Upper lobe of left lung (tissue), 6 donors: Measurements from ENCODE around the gene ROBO1. TPM values are rescaled to one million over a fixed set of nuclear protein-coding genes. Genes with fewer than 3 reads are reported as not detected.

Experiments used
- ATAC-seq, 2 donors: fragments of 200-7000 bp; cut with Tn5 transposase; one replicate each; pipeline ENCODE4 v1.9.1; 2022; ENCODE audit warnings: mild to moderate bottlenecking in 2 of 2, moderate library complexity in 2 of 2; ENCODE audit not compliant: low FRiP score in 2 of 2
- DNase-seq, 2 donors: peaks; one replicate each; pipeline ENCODE4 v3.0.0-alpha.2; 2019 to 2020
- H3K27ac ChIP-seq, 4 donors: fragments of 200-600 bp; sonication (generic); one replicate each; pipeline ENCODE4 v1.5.1; 2016 to 2019
- H3K27me3 ChIP-seq, 4 donors: fragments of 200-600 bp; sonication (generic); one replicate each; pipeline ENCODE4 v1.5.1; 2017 to 2019
- H3K36me3 ChIP-seq, 4 donors: fragments of 200-600 bp; sonication (generic); one replicate each; pipeline ENCODE4 v1.5.1; 2016 to 2019
- H3K4me1 ChIP-seq, 4 donors: fragments of 200-600 bp; sonication (generic); one replicate each; pipeline ENCODE4 v1.5.1; 2018 to 2019
- H3K4me3 ChIP-seq, 4 donors: fragments of 200-600 bp; sonication (generic); one replicate each; pipeline ENCODE4 v1.5.1; 2017 to 2019; ENCODE audit warnings: mild to moderate bottlenecking in 2 of 4, moderate library complexity in 1 of 4
- H3K9me3 ChIP-seq, 4 donors: fragments of 200-600 bp; sonication (generic); one replicate each; pipeline ENCODE4 v1.5.1; 2018 to 2019
- CTCF ChIP-seq, 6 experiments: fragments of 450-650 bp in 4 of 6; fragments of 200-600 bp in 2 of 6; sonication (generic) in 2 of 6; IDR thresholded peaks; one replicate each; pipeline ENCODE4 v1.5.1; 2016 to 2019; ENCODE audit warnings: antibody characterized with exemption in 6 of 6
- EP300 ChIP-seq, 4 donors: sonication (generic); formaldehyde crosslinking; IDR thresholded peaks; one replicate each; pipeline ENCODE4 v1.5.1; 2017; ENCODE audit warnings: antibody characterized with exemption in 4 of 4, control low read depth in 2 of 4
- POLR2A ChIP-seq, 4 donors: fragments of 450-650 bp; IDR thresholded peaks; one replicate each; pipeline ENCODE4 v1.5.1; 2016 to 2017; ENCODE audit warnings: antibody characterized with exemption in 4 of 4, mild to moderate bottlenecking in 2 of 4
- POLR2AphosphoS5 ChIP-seq, 2 donors: sonication (generic); formaldehyde crosslinking; IDR thresholded peaks; one replicate each; pipeline ENCODE4 v1.5.1; 2017; ENCODE audit warnings: antibody characterized with exemption in 2 of 2
- WGBS, 2 donors: methylation state at CpG; one replicate each; pipeline ENCODE4 v1.1.5; 2017 to 2018; 5-methylcytosine and 5-hydroxymethylcytosine counted together
- total RNA-seq, 6 donors: library from RNA; depleted of rRNA in 4 of 6; stranded (reverse); fragments of >200 nt in 4 of 6; gene quantifications; one replicate each; pipeline versions ENCODE4 v1.1.0 to v1.2.1, GENCODE V29; 2016 to 2021
- donor health status: DM: no; HTN: no; CAD: no; lungs with moderate emphysema.
- donor health status: DM: no; HTN: yes; CAD: no; lungs with severe emphysema.

Gene ROBO1
- total RNA-seq, 6 donors from 2014 or later = 10.5 to 29.0 (median 18.0) TPM

- ATAC-seq = no peak
These were observed 849.3 kb downstream of the ROBO1 start for GRCh38 chr3:78918361-78919020.

GRCh38 chr3:78917536-78917935 lies 850.3 kb downstream of the ROBO1 start:
- ATAC-seq = no peak
- no peak for DNase-seq
- no peaks in the 10 kb centered on the region for H3K36me3 ChIP-seq
- H3K27me3 ChIP-seq = no peaks in the 10 kb centered on the region
- TF ChIP-seq EP300 (IDR thresholded peaks at IDR 0.05) (no peak), CTCF (IDR thresholded peaks at IDR 0.05) (no peak)
- H3K9me3 ChIP-seq = no peaks in the 10 kb centered on the region
- no peaks in the 10 kb centered on the region for H3K4me1 ChIP-seq
- no peak overlapping the region for H3K27ac ChIP-seq
- H3K4me3 ChIP-seq = no peak overlapping the region
- WGBS, 2 donors = 72 to 78% methylated on average over 2 of the region's 2 CpGs

More at GRCh38 chr3:78918361-78919020, 849.3 kb downstream of the ROBO1 start:
- no peak overlapping the region for H3K4me3 ChIP-seq
- TF ChIP-seq POLR2A (IDR thresholded peaks at IDR 0.05) (no peak), EP300 (IDR thresholded peaks at IDR 0.05) (no peak), CTCF (IDR thresholded peaks at IDR 0.05) (no peak), POLR2AphosphoS5 (IDR thresholded peaks at IDR 0.05) (no peak)
- no peak overlapping the region for H3K27ac ChIP-seq
- H3K36me3 ChIP-seq = no peaks in the 10 kb centered on the region
- H3K27me3 ChIP-seq = no peaks in the 10 kb centered on the region
- H3K9me3 ChIP-seq = no peaks in the 10 kb centered on the region
- WGBS, 2 donors = 95 to 100% methylated on average over 1 of the region's 1 CpG
- DNase-seq = no peak
- H3K4me1 ChIP-seq = no peaks in the 10 kb centered on the region

GRCh38 chr3:78913711-78914110 lies 854.1 kb downstream of the ROBO1 start:
- no peak for DNase-seq
- Histone ChIP-seq H3K27me3 (no peaks in the 10 kb centered on the region), H3K36me3 (no peaks in the 10 kb centered on the region), H3K4me3 (no peak overlapping the region), H3K27ac (no peak overlapping the region), H3K4me1 (no peaks in the 10 kb centered on the region), H3K9me3 (no peaks in the 10 kb centered on the region)
- ATAC-seq = no peak
- WGBS, 2 donors = 74 to 83% methylated on average over 2 of the region's 2 CpGs
- TF ChIP-seq POLR2A (IDR thresholded peaks at IDR 0.05) (no peak), EP300 (IDR thresholded peaks at IDR 0.05) (no peak), CTCF (IDR thresholded peaks at IDR 0.05) (no peak), POLR2AphosphoS5 (IDR thresholded peaks at IDR 0.05) (no peak)

DNA sequence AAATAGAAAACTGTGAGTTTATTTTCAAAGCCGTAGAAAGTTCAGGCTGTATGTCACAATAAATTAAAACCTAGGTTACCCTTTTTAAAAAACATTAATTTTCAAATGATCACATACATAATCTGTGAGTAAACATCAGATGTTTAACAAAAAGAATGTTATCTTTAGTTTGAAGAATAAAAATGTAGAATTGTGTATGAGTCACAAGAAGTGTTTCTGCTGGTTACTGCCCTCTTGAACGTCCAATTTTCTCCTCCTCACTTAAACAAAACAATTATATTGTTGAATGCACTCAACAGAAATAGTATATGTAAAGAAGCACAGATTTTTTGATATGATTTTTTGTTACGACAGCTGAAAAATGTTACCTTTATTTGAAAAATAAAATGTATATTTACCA lies 855.1 kb downstream of the ROBO1 start:
- ATAC-seq = no peak
- 79 to 84% methylated on average over 3 of the region's 3 CpGs for WGBS, 2 donors

More for the DNA sequence above, 855.1 kb downstream of the ROBO1 start:
- H3K27me3 ChIP-seq = no peaks in the 10 kb centered on the region
- no peak overlapping the region for H3K27ac ChIP-seq
- DNase-seq = no peak
- H3K4me3 ChIP-seq = no peak overlapping the region
- H3K4me1 ChIP-seq = no peaks in the 10 kb centered on the region
- H3K36me3 ChIP-seq = no peaks in the 10 kb centered on the region
- TF ChIP-seq POLR2A (IDR thresholded peaks at IDR 0.05) (no peak), CTCF (IDR thresholded peaks at IDR 0.05) (no peak), EP300 (IDR thresholded peaks at IDR 0.05) (no peak), POLR2AphosphoS5 (IDR thresholded peaks at IDR 0.05) (no peak)
- H3K9me3 ChIP-seq = no peaks in the 10 kb centered on the region
